ENCODE measurements around the gene ATXN1. TPM values are rescaled to one million over a fixed set of nuclear protein-coding genes. Genes with fewer than 3 reads are reported as not detected.
"Not testable (repeated sequence)": the region's sequence is repeated elsewhere in the genome, so short reads cannot be mapped to it uniquely, and the experiment has no call there.

ATXN1 gene
- total RNA-seq, 2 donors from 2014 or later: 21.6 to 25.4 TPM

DNA sequence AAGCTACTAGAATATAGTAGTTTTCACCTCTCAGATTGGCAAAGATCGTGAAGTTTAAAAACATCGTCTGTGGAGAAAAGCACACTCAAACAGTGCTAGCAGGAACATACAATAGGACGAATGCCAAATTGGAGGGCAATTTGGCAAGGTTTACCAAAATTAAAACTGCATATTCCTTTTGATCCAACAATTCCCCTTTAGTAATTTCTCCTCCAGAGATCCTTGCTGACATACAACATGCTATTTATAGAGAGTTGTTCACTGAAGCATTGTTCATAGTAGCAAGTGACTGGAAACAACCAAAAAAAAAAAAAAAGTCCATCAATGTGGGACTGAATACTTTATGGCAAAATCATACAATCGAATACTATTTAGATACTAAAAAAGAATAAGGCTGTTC, 202.2 kb downstream of the ATXN1 start:
- Mint-ChIP-seq H3K27ac (no peak overlapping the region), H3K36me3 (no peaks in the 10 kb centered on the region), H3K9me3 (no peaks in the 10 kb centered on the region)
- DNase-seq (ENCODE audit: low spot score in 2 of 2) (no peak), ATAC-seq (no peak)

DNA sequence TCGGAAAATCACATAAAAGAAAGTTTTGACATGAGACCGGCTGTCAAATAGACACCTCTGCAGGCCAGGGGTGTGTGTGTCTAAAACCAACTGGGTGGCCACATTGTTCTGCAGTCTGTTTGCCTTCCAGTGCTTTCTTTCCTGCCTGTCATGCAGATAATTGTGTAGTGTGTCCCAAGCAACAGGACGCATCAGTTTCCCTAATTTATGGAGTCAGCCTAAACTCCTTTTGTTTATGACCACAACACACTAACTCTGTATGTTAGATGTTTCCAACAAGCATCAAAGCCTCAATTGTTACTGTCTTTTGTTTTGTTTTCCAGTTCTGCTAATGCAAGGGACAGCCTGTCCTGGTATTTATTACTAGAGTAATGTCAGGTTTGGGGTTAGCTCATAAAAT, 205.7 kb downstream of the ATXN1 start:
- DNase-seq (ENCODE audit: low spot score in 2 of 2): no peak
- H3K36me3 Mint-ChIP-seq: no peaks in the 10 kb centered on the region
- no peak for ATAC-seq
- no peak overlapping the region for H3K27ac Mint-ChIP-seq
- H3K9me3 Mint-ChIP-seq: no peaks in the 10 kb centered on the region

DNA sequence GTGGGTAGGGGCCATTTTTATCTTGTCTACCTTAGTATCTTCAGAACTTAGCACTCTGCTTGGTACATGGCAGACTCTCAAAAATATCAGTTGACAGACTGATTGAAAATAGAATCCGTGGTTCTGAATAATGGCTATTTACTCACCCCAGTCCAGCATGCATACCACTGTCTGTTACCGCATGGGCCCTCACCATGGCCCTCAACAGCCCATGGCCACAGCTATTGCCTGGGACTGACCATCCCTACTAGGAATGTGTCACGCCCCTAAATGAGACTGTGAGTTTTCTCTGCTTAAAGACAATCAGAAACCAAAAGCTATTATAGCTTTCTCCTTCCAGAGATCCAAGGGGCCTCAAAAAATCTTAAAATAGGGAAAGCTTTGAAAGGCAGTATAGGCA, 207.7 kb downstream of the ATXN1 start:
- H3K27ac Mint-ChIP-seq: no peak overlapping the region
- ATAC-seq: no peak
- H3K36me3 Mint-ChIP-seq: no peaks in the 10 kb centered on the region

DNA sequence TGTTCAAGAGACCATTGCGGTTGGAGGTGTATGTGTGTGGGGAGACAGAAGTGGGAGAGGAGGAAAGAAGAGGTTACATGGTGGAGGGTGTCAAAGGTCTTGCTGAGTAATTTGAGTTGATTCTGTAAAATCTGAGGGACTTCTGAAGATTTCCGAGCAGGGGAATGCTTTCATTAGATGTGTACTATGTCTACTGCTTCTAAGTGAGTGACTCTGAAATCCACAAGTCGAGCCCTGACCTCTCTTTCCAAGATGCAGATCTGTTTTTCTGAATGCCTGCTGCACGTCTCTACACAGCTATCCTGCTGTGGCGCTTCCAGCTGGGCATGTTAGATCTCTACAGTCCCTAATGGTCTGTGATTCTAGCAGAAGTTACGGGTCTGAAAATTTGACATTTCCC, 209.8 kb downstream of the ATXN1 start:
- H3K27ac Mint-ChIP-seq: no peak overlapping the region
- no peak for ATAC-seq
- H3K9me3 Mint-ChIP-seq: no peaks in the 10 kb centered on the region
- H3K36me3 Mint-ChIP-seq: no peaks in the 10 kb centered on the region
- no peak for DNase-seq (ENCODE audit: low spot score in 2 of 2)

More for the DNA sequence above, 207.7 kb downstream of the ATXN1 start:
- no peaks in the 10 kb centered on the region for H3K9me3 Mint-ChIP-seq
- no peak for DNase-seq (ENCODE audit: low spot score in 2 of 2)

DNA sequence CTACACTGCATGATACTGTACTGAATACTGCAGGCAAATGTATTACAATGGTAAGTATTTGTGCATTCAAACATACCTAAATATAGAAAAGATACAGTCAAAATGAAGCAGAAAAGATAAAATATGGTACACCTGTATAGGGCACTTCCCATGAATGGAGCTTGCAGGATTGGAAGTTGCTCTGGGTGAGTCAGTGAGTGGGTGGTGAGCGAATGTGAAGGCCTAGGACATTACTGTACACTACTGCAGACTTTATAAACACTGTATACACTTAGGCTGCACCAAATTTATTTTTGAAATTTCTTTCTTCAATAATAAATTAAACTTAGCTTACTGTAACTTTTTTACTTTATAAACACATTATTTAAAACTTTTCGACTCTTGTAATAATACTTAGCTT, 213.1 kb downstream of the ATXN1 start:
- peaks cover 0 to 7% of the 10 kb centered on the region in 2 donors for H3K36me3 Mint-ChIP-seq
- no peak overlapping the region for H3K27ac Mint-ChIP-seq
- DNase-seq (ENCODE audit: low spot score in 2 of 2) (no peak), ATAC-seq (no peak)
- H3K9me3 Mint-ChIP-seq: no peaks in the 10 kb centered on the region

DNA sequence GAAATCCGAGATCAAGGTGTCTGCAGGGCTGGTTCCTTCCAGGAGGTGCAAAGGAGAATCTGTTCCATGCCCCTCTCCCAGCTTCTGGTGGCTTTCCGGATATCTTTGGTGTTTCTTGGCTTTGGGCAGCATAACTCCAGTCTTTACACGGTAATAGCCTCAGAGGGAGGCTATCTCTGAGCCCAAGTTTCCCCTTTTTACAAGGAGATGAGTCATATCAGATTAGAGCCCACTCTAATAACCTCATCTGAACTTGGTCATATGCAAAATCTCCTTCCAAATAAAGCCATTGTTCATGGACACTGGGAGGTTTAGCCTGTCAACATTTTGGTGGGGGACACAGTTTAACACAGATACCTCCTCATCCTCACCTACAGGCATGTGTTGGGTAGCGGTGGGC, 213.7 kb downstream of the ATXN1 start:
- H3K9me3 Mint-ChIP-seq: no peaks in the 10 kb centered on the region
- peaks cover 0 to 7% of the 10 kb centered on the region in 2 donors for H3K36me3 Mint-ChIP-seq
- no peak for ATAC-seq

DNA sequence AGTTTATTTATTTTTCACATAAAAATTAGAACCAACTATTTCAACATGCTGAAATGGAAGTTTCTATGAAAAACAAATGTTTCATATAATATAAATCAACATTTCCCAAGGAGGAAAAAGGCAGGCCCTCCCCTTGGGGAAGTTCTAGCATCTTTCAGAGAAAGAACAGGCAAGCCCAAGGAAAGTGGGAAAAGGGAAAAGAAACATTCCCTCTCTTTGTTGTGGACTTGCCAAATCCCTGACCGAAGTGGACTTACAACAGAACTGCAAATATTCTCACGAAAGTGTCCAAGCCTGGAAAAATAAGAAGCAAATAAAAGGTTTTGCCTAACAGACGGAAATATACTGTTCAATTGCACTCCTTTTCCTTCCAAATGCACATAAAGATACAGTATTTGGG, 214.4 kb downstream of the ATXN1 start:
- Mint-ChIP-seq H3K36me3 (peaks cover 0 to 7% of the 10 kb centered on the region in 2 donors), H3K9me3 (no peaks in the 10 kb centered on the region), H3K27ac (no peak overlapping the region)
- ATAC-seq: no peak
- DNase-seq (ENCODE audit: low spot score in 2 of 2): no peak

More for the DNA sequence above, 213.7 kb downstream of the ATXN1 start:
- DNase-seq (ENCODE audit: low spot score in 2 of 2): no peak
- no peak overlapping the region for H3K27ac Mint-ChIP-seq

DNA sequence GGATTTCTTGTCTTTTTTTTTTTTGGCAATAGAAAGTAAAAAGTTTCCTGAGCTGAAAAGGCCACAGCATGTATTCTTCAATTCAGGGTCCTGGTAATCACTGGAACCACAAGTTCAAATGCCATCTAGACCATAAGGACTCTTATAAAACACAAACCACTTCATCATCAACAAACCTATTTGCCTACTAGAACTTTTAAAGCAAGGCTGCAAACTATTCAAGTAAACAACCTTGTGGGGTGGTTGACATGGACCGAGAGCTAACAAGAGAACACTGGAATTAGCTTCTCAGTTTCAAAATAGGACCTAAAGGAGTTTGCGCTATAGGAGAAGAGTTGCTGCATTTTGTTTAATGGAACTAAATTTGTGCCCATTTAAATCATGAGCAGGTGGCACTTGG, 215.9 kb downstream of the ATXN1 start:
- Mint-ChIP-seq H3K36me3 (peaks cover 0 to 7% of the 10 kb centered on the region in 2 donors), H3K27ac (no peak overlapping the region), H3K9me3 (no peaks in the 10 kb centered on the region)
- no peak for DNase-seq (ENCODE audit: low spot score in 2 of 2)
- ATAC-seq: no peak

DNA sequence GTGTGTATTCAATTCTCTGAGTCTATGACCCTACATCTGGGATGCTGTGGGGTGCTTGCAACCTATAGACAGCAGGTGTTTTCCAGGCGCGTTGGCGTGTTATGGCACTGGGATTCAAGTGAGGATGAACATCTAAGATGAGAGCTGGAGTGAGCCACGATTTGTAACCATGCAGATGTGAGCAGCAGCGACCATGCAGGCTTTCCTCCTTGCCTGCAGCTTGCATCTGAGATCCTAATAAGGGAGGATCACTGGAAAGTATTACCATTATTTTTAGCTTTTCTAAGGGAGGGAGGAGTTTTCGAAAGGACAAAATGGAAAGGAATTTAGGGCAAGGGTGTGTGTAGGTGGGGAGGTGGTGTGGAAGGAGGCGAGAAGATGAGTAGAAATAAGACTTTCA, 216.7 kb downstream of the ATXN1 start:
- ATAC-seq (no peak), DNase-seq (ENCODE audit: low spot score in 2 of 2) (no peak)
- Mint-ChIP-seq H3K9me3 (no peaks in the 10 kb centered on the region), H3K27ac (no peak overlapping the region), H3K36me3 (peaks cover 0 to 10% of the 10 kb centered on the region in 2 donors)

DNA sequence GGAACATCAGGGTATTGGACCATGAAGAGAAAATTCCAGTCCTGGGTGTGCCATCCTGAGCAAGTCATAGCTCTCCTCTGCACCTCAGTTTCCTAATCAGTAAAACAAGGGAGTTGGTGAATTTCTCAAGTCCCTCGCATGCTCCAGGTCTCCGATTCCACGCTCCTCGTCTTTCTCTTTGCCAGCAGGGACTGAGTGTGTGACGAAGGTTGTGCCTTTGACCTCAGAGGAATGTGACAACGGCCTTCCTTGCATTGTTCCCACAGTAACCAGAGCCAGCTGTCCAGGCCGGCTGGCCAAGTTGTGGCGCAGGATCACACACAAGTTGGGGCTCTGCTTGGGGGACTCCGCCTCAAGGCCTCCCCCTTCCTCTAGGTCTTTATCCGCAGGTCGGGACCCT, 217.3 kb downstream of the ATXN1 start:
- H3K27ac Mint-ChIP-seq: no peak overlapping the region
- no peaks in the 10 kb centered on the region for H3K9me3 Mint-ChIP-seq
- H3K36me3 Mint-ChIP-seq: peaks cover 0 to 12% of the 10 kb centered on the region in 2 donors
- no peak for ATAC-seq
- DNase-seq (ENCODE audit: low spot score in 2 of 2): no peak

DNA sequence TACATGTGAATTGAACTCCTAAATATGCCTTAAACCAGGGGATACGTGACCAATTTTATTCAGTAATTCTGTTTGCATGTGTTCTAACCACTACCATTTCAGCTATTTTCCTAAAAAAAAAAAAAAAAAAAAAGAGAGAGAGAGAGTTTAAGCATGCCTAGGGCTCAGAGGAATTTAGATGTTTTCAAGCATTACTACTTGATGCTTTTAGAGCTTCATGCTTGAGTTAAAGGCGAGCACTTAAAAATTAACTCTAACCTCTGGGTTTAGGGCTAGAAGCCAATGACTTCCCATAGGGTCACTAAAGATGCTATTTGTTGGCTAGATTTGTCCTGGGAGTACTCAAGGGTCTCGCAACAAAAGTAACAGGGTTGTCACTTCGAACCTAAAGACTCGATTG, 217.7 kb downstream of the ATXN1 start:
- no peak for ATAC-seq
- Mint-ChIP-seq H3K27ac (no peak overlapping the region), H3K36me3 (peaks cover 0 to 12% of the 10 kb centered on the region in 2 donors), H3K9me3 (no peaks in the 10 kb centered on the region)
- DNase-seq (ENCODE audit: low spot score in 2 of 2): no peak

DNA sequence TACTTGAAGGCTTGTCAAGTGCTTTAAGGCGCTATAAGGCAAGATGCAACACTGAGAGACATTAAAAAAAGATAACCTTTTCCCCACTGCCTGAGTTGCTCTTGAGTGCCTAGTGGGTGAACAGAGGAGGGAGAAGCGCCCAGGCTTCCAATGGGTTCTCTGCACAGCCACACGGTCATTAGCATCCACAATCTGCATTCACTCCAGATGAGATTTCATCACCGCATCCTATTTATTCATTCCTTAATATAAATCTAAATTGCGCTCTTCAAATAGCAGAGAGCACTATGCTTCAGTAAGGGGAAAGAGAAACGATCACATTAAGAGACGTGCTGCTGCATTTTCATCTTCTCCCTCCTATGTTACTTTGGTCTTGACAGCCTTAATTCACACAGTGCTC, 219.2 kb downstream of the ATXN1 start:
- no peak for ATAC-seq
- Mint-ChIP-seq H3K27ac (no peak overlapping the region), H3K9me3 (no peaks in the 10 kb centered on the region), H3K36me3 (peaks cover 0 to 12% of the 10 kb centered on the region in 2 donors)
- no peak for DNase-seq (ENCODE audit: low spot score in 2 of 2)

DNA sequence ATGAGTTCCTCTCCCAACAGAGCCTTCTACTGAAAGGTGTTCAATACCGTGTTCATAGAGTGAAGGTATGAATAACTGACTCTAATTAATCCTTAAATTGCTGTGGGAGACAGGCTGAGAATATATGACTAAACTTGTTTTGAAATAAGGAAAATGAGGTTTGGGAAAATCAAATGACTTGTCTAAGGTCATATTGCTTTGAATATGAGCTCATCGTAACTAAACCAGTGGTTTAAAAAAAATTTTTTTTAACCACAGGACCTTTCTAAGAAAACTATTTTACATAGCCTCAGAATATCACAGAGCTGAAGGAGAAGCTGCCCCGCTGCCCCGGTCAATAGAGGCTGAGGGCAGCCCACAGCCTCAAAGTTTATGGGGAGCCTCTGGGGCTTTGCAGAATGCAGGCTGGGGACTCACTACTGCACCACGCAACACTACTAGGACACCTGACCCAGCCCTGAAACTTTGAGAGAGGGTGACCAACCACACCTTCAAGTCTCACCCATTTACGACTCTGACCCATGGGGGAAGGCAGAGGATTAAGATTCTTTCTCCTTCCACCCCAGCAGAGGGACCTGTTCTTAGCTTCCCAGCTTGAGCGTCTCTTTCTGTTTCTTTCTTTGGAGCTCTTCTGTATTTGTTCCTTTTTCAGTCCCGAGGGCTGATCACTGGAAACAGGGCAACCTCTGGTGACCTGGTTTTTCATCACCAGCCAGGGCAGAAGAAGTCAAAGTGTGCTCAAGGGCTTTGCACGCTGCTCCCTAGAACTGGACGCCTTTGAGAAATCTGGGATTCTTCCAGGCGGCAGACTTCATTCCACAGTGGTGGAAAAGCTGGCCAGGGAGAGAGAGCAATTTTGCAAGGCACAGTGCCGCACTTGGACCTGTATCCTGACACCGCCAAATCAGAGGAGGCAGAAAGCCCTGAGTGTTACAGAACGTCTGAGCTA, 220.2 kb downstream of the ATXN1 start:
- Mint-ChIP-seq H3K27ac (no peak overlapping the region), H3K36me3 (peaks cover 0 to 12% of the 10 kb centered on the region in 2 donors), H3K9me3 (no peaks in the 10 kb centered on the region)
- DNase-seq (ENCODE audit: low spot score in 2 of 2) (no peak), ATAC-seq (peak; percentile 40 to 77)

DNA sequence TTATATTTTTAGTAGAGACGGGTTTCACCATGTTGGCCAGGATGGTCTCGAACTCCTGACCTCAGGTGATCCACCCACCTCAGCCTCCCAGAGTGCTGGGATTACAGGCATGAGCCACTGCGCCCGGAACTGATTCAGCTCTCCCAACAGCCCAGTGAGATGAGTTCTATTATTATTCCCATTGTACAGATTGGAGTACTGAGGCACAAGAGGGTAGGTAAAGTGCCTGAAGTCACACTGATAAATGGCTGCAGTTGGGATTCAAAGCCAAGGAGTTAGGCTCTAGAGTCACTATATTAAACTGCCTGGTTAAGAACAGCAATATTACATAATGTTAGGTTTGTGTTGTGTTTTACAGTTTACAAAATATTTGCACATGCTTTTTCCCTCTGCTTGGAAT, 220.9 kb downstream of the ATXN1 start:
- H3K36me3 Mint-ChIP-seq: peaks cover 0 to 12% of the 10 kb centered on the region in 2 donors
- ATAC-seq; DNase-seq (ENCODE audit: low spot score in 2 of 2); H3K9me3 Mint-ChIP-seq; H3K27ac Mint-ChIP-seq: not testable (repeated sequence)

DNA sequence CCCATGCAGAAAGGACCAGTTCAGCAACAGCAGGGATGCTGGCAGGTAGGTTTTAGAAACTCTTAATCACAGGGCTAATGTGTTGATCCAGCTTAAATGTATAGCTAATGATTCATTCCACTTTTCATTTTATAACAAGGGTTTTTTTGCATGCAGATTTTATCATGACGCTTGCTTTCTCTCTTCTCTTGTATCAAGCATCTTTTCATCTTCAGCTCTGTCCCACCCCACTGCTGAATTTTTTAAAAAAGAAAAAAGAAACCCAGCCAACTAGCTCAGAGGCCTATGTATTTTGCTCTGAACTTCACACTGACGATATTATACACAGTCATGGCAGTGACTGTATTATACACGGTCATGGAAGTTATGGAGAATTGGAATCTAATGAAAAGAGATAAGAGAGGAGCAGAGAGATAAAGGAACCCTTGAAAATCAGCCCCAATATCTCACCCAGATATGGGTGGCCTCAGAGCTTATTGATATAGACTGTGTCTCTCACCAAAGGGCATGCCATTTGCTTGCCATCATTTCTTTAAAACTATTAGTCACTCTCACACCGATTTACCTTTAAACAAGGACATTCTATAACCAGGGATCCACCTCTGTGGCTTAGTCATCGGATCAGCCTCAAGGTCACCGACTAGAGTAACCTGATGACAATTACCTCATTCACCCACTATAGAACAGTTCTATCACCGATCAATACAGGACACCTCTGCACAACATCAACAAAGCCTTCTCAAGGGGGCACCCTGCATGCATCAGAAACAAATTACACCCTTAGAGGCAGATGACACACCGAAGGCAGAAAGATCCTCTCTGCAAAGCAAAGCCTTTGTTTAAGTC, 222.0 kb downstream of the ATXN1 start:
- H3K9me3 Mint-ChIP-seq: no peaks in the 10 kb centered on the region
- H3K36me3 Mint-ChIP-seq: peaks cover 0 to 9% of the 10 kb centered on the region in 2 donors
- DNase-seq (ENCODE audit: low spot score in 2 of 2) (no peak), ATAC-seq (peak in 1 of 2 donors; percentile 52)
- H3K27ac Mint-ChIP-seq: peak overlapping the region in 1 of 2 donors; percentile 65

DNA sequence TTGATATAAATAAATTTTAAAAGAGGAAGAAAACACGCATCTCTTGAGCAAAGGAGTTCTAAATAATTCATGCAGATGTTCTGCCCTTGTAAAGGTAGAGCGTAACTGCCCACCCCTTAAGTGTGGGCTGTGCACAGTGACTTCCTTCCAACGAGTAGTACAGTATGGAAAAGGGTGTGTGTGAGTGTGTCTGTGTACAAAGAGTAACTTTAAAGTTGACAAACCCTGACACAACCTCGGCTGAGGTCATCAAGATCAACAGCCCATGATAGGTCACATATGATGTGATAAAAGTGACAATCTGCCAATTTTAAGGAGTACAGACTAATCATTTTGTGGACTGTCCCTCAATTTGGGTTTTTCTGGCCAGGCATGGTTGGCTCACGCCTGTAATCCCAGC, 225.7 kb downstream of the ATXN1 start:
- Mint-ChIP-seq H3K9me3 (peaks cover 6% of the 10 kb centered on the region in 2 donors), H3K36me3 (peaks cover 10 to 12% of the 10 kb centered on the region in 2 donors), H3K27ac (no peak overlapping the region)
- DNase-seq (ENCODE audit: low spot score in 2 of 2): no peak
- ATAC-seq: no peak

DNA sequence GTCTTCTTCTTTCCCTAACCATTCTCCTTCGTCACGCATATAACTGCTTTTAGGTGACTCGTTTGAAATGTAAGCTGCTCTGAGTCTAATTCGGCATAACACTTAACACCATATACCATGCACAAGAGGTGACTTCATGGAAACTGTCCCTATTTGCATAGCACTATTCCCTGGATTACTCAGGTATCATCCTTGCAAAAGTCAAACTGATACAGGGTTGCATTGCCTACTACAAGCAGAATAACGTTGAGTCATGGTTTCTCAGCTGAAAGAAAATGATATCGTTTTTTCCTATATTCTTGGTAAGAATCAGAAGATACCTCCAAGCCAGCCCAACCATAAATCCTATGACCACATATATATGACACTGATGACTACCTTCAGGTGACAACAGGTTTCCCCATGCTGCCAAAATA, 227.5 kb downstream of the ATXN1 start:
- Mint-ChIP-seq H3K9me3 (peaks cover 6% of the 10 kb centered on the region in 2 donors), H3K27ac (peak overlapping the region; percentile 28 to 44), H3K36me3 (peaks cover 6 to 10% of the 10 kb centered on the region in 2 donors)
- peak; percentile 94 to 98 for ATAC-seq
- DNase-seq (ENCODE audit: low spot score in 2 of 2): peak in 1 of 2 donors; percentile 7
